OCI-LY3 (cell line): ENCODE data around the gene NYAP2.

ENCODE experiments used
- H2AFZ ChIP-seq: fragments of 200-600, 300-600 bp; shearing (Covaris generic); 2 replicates; pipeline ENCODE4 v1.6.0; 2014; ENCODE audit warnings: antibody characterized with exemption, low read depth, low read length
- H3K27ac ChIP-seq: fragments of 200-600, 300-600 bp; sonication (generic); 2 replicates; pipeline ENCODE4 v1.5.1; 2014; ENCODE audit warnings: mild to moderate bottlenecking, low read length, moderate library complexity, mixed read lengths
- H3K27me3 ChIP-seq: fragments of 200-600, 300-600 bp; sonication (generic); 2 replicates; pipeline ENCODE4 v1.6.1; 2014; ENCODE audit warnings: low read depth, low read length, mixed read lengths
- H3K36me3 ChIP-seq: fragments of 200-600, 300-600 bp; sonication (generic); replicated peaks from 2 replicates; pipeline ENCODE3; 2014; ENCODE audit warnings: low read depth, low read length, mixed read lengths
- H3K4me1 ChIP-seq: fragments of 300-600, 200-600 bp; sonication (generic); 2 replicates; pipeline ENCODE4 v1.6.1; 2014; ENCODE audit warnings: low read length, mixed read lengths
- H3K4me2 ChIP-seq: fragments of 200-600, 300-600 bp; sonication (generic); 2 replicates; pipeline ENCODE4 v1.6.1; 2014; ENCODE audit warnings: low read length, mixed read lengths
- H3K4me3 ChIP-seq: fragments of 300-600, 200-600 bp; sonication (generic); 2 replicates; pipeline ENCODE4 v1.5.1; 2014; ENCODE audit warnings: antibody characterized with exemption, mild to moderate bottlenecking, low read length, moderate library complexity
- H3K79me2 ChIP-seq: fragments of 300-600, 200-600 bp; shearing (Covaris generic); 2 replicates; pipeline ENCODE4 v1.6.1; 2014; ENCODE audit warnings: mild to moderate bottlenecking, low read length, mixed read lengths
- H3K9ac ChIP-seq: fragments of 300-600, 200-600 bp; shearing (Covaris generic); 2 replicates; pipeline ENCODE4 v1.6.0; 2014; ENCODE audit warnings: mild to moderate bottlenecking, low read length, moderate library complexity
- H3K9me3 ChIP-seq: fragments of 200-600, 300-600 bp; shearing (Covaris generic); 2 replicates; pipeline ENCODE4 v1.6.1; 2014; ENCODE audit warnings: low read length, mixed read lengths; ENCODE audit not compliant: insufficient read depth
- H4K20me1 ChIP-seq: fragments of 200-600, 300-600 bp; sonication (generic); 2 replicates; pipeline ENCODE4 v1.6.1; 2016; ENCODE audit warnings: low read length, mixed read lengths; ENCODE audit not compliant: insufficient read depth
- EZH2phosphoT487 ChIP-seq: fragments of 200-600 bp; shearing (Covaris generic); IDR thresholded peaks from 2 replicates; pipeline ENCODE4 v1.6.1; 2018; ENCODE audit warnings: antibody characterized with exemption, mixed run types, low read depth
- TF ChIP-seq, protein P1 (sequence below): fragments of 200-600, 300-600 bp; sonication (generic); IDR thresholded peaks from 2 replicates; pipeline ENCODE4 v1.5.1; 2014; ENCODE audit warnings: antibody characterized with exemption, low read length, low read depth

Gene NYAP2

DNA sequence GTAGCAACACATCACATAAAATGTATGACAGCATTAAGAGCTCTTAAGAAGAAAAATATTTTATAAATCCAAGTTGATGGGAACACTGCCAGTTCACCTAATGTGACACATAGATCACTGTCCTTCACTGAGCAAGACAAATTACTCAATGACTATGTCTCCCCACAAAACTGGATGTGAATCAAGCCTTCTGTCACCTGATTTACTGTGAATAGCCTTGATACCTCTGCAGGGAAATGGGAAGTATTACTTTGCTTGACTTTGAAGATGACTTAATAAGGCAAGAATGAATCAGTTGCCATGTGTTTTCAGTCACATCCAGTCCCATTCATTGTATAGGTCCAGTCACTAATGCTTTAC lies 94.6 kb downstream of the NYAP2 start:
- peak overlapping the region; percentile 47 for H3K27ac ChIP-seq
- H4K20me1 ChIP-seq, result no peaks in the 10 kb centered on the region
- H3K4me3 ChIP-seq, result peak overlapping the region; percentile 10
- peaks cover 36% of the 10 kb centered on the region for H3K4me1 ChIP-seq
- no peaks in the 10 kb centered on the region; the same call in 1 of the 2 replicates for H3K27me3 ChIP-seq
- no peaks in the 10 kb centered on the region for H3K79me2 ChIP-seq
- TF ChIP-seq EZH2phosphoT487, result no peak
- TF ChIP-seq, protein P1, sequence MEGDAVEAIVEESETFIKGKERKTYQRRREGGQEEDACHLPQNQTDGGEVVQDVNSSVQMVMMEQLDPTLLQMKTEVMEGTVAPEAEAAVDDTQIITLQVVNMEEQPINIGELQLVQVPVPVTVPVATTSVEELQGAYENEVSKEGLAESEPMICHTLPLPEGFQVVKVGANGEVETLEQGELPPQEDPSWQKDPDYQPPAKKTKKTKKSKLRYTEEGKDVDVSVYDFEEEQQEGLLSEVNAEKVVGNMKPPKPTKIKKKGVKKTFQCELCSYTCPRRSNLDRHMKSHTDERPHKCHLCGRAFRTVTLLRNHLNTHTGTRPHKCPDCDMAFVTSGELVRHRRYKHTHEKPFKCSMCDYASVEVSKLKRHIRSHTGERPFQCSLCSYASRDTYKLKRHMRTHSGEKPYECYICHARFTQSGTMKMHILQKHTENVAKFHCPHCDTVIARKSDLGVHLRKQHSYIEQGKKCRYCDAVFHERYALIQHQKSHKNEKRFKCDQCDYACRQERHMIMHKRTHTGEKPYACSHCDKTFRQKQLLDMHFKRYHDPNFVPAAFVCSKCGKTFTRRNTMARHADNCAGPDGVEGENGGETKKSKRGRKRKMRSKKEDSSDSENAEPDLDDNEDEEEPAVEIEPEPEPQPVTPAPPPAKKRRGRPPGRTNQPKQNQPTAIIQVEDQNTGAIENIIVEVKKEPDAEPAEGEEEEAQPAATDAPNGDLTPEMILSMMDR, result no peak
- no peak overlapping the region for H3K9ac ChIP-seq
- peak overlapping the region; percentile 62 for H3K4me2 ChIP-seq
- H3K9me3 ChIP-seq, result no peaks in the 10 kb centered on the region
- H3K36me3 ChIP-seq, result no peaks in the 10 kb centered on the region
- no peak overlapping the region for H2AFZ ChIP-seq

DNA sequence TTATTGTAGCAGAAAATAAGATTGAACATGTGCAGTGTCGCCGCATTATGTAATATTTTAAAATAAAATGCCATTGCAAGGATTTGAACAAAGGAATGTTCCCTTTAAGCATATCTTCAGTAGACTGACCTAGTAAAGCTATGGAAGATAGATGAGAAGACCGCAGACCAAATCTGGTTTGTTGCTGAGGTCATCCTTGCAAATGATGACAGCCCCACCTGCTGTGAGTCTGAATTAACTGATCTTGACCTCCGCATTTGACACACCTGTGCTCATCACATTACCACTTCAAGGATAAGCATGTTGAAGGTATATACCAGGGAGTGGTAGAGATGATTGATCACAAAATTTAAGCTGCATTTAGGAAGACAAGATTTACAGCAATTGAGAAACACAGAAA lies 96.2 kb downstream of the NYAP2 start:
- Histone ChIP-seq H3K27ac (no peak overlapping the region), H2AFZ (no peak overlapping the region), H3K4me3 (no peak overlapping the region), H3K9me3 (no peaks in the 10 kb centered on the region), H3K27me3 (no peaks in the 10 kb centered on the region), H4K20me1 (no peaks in the 10 kb centered on the region), H3K4me1 (peaks cover 26% of the 10 kb centered on the region), H3K9ac (no peak overlapping the region), H3K36me3 (no peaks in the 10 kb centered on the region), H3K4me2 (no peak overlapping the region), H3K79me2 (no peaks in the 10 kb centered on the region)
- TF ChIP-seq EZH2phosphoT487, result no peak
- TF ChIP-seq, protein P1, result peak; percentile 31

DNA sequence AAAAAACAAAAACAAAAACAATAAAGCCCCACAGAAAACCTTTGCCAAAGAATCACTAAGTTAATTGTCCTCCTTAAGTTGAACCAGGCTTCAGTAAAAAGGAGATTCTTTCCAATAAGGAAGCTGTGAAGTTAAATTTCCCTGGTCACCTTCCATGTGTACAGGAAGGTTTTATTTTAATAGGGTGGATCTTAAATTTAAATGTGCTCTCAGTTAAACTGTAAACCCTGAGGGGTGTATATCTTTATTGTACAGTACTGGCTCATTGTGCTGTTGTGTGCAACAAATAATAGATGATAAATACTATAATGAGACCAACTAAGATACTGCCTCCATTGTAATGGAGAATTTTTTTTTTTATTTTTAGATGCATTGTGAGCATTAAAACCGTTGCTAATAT lies 97.1 kb downstream of the NYAP2 start:
- Histone ChIP-seq H3K27me3 (no peaks in the 10 kb centered on the region), H4K20me1 (no peaks in the 10 kb centered on the region), H3K79me2 (no peaks in the 10 kb centered on the region), H3K4me1 (peaks cover 26% of the 10 kb centered on the region), H2AFZ (no peak overlapping the region), H3K36me3 (no peaks in the 10 kb centered on the region), H3K4me3 (no peak overlapping the region), H3K4me2 (no peak overlapping the region), H3K9me3 (no peaks in the 10 kb centered on the region), H3K9ac (no peak overlapping the region), H3K27ac (no peak overlapping the region)
- TF ChIP-seq EZH2phosphoT487, result no peak
- TF ChIP-seq, protein P1, result no peak

DNA sequence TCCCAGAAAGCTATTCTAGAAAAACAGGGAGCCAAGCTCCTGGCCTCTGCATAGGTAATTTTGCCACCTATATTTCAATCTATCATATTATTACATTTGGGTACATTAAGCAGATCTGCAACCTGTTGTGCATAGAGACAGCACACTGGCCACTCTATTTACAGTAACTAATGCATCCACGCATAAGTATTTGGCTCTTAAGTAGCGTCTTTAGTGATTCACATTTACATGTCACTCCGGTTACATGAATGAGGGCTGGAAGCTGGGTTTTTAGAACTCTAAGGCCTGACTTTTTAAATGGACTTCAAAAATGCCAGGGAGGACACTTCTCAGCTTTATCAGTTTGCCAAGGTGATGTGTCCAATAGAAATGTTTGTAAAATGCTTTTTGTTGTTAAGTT lies 97.7 kb downstream of the NYAP2 start:
- H3K36me3 ChIP-seq, result no peaks in the 10 kb centered on the region
- H3K27me3 ChIP-seq, result no peaks in the 10 kb centered on the region
- H3K9ac ChIP-seq, result no peak overlapping the region
- no peak overlapping the region for H3K4me2 ChIP-seq
- no peak overlapping the region for H3K4me3 ChIP-seq
- TF ChIP-seq, protein P1, result no peak
- TF ChIP-seq EZH2phosphoT487, result no peak
- no peaks in the 10 kb centered on the region for H4K20me1 ChIP-seq
- H3K27ac ChIP-seq, result no peak overlapping the region
- H3K79me2 ChIP-seq, result no peaks in the 10 kb centered on the region
- no peak overlapping the region for H2AFZ ChIP-seq
- H3K4me1 ChIP-seq, result peaks cover 26% of the 10 kb centered on the region
- H3K9me3 ChIP-seq, result no peaks in the 10 kb centered on the region
